Osteocyte (in vitro differentiated cells): ENCODE data around the gene SLF2. TPM values are rescaled to one million over a fixed set of nuclear protein-coding genes. Genes with fewer than 3 reads are reported as not detected.

ENCODE experiments used
- DNase-seq: peaks from one replicate; pipeline ENCODE4 v3.0.0; 2021; ENCODE audit warnings: mixed read lengths; ENCODE audit not compliant: unreplicated experiment; ENCODE audit errors: extremely low spot score
- H3K27ac Mint-ChIP-seq: one replicate; pipeline ENCODE4 v1.8.0; 2021; ENCODE audit warnings: mild to moderate bottlenecking, mixed read lengths; ENCODE audit not compliant: unreplicated experiment
- H3K27me3 Mint-ChIP-seq: one replicate; pipeline ENCODE4 v1.8.0; 2021; ENCODE audit warnings: mixed read lengths; ENCODE audit not compliant: unreplicated experiment
- H3K36me3 Mint-ChIP-seq: one replicate; pipeline ENCODE4 v1.8.0; 2021; ENCODE audit warnings: mixed read lengths; ENCODE audit not compliant: unreplicated experiment
- H3K4me1 Mint-ChIP-seq: one replicate; pipeline ENCODE4 v1.8.0; 2021; ENCODE audit warnings: mixed read lengths; ENCODE audit not compliant: unreplicated experiment
- H3K4me3 Mint-ChIP-seq: one replicate; pipeline ENCODE4 v1.8.0; 2021; ENCODE audit warnings: mild to moderate bottlenecking, moderate library complexity, mixed read lengths; ENCODE audit not compliant: unreplicated experiment
- H3K9me3 Mint-ChIP-seq: one replicate; pipeline ENCODE4 v1.8.0; 2021; ENCODE audit warnings: mixed read lengths; ENCODE audit not compliant: unreplicated experiment
- total RNA-seq: library from RNA; stranded (reverse); gene quantifications from 2 replicates; pipeline ENCODE4 v1.2.1, GENCODE V29; 2021
- TF ChIP-seq, protein P1 (sequence below): fragments of 200-600 bp; sonication (generic); IDR thresholded peaks from 2 replicates; pipeline ENCODE4 v1.5.0; 2021; ENCODE audit warnings: antibody characterized with exemption, mild to moderate bottlenecking, moderate library complexity

SLF2 gene
- total RNA-seq, 1 donor from 2014 or later = 28.3 TPM

DNA sequence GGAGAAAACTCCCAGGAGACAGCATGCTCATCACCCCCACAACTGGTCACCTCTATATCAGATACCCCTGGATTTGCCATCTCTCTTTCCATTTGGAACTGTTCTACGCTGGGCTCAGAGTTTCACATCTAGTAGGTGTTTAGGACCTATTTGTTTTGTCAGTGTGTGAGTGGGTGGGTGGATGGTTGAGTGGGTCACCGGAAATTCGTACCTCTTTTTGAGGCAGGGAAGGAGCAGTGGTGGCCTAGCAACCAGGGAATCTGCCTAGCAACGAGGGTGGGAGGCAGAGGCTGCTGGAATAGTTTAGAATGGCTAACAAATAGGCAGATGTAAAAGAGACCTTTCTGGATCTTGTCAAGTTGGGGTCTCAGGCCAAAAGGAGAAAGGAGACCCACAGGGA lies 23.2 kb upstream of the SLF2 start:
- H3K9me3 Mint-ChIP-seq = no peaks in the 10 kb centered on the region
- H3K27me3 Mint-ChIP-seq = peaks cover 28% of the 10 kb centered on the region
- DNase-seq = no peak
- H3K4me3 Mint-ChIP-seq = no peak overlapping the region
- peaks cover 21% of the 10 kb centered on the region for H3K4me1 Mint-ChIP-seq
- peak overlapping the region; percentile 78 for H3K27ac Mint-ChIP-seq
- TF ChIP-seq, protein P1, sequence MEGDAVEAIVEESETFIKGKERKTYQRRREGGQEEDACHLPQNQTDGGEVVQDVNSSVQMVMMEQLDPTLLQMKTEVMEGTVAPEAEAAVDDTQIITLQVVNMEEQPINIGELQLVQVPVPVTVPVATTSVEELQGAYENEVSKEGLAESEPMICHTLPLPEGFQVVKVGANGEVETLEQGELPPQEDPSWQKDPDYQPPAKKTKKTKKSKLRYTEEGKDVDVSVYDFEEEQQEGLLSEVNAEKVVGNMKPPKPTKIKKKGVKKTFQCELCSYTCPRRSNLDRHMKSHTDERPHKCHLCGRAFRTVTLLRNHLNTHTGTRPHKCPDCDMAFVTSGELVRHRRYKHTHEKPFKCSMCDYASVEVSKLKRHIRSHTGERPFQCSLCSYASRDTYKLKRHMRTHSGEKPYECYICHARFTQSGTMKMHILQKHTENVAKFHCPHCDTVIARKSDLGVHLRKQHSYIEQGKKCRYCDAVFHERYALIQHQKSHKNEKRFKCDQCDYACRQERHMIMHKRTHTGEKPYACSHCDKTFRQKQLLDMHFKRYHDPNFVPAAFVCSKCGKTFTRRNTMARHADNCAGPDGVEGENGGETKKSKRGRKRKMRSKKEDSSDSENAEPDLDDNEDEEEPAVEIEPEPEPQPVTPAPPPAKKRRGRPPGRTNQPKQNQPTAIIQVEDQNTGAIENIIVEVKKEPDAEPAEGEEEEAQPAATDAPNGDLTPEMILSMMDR = no peak
- H3K36me3 Mint-ChIP-seq = no peaks in the 10 kb centered on the region

GRCh38 chr10:100890141-100890672 lies 22.6 kb upstream of the SLF2 start:
- Mint-ChIP-seq H3K36me3 (no peaks in the 10 kb centered on the region), H3K9me3 (no peaks in the 10 kb centered on the region), H3K4me3 (no peak overlapping the region), H3K27me3 (peaks cover 28% of the 10 kb centered on the region), H3K4me1 (peaks cover 21% of the 10 kb centered on the region), H3K27ac (peak overlapping the region; percentile 78)
- DNase-seq = peak; percentile 27
- TF ChIP-seq, protein P1 = no peak

- peak; percentile 84 for DNase-seq
- Mint-ChIP-seq H3K4me1 (peaks cover 21% of the 10 kb centered on the region), H3K9me3 (no peaks in the 10 kb centered on the region), H3K4me3 (no peak overlapping the region), H3K36me3 (no peaks in the 10 kb centered on the region), H3K27ac (peak overlapping the region; percentile 78), H3K27me3 (peaks cover 34% of the 10 kb centered on the region)
- TF ChIP-seq, protein P1 = no peak
Observed at GRCh38 chr10:100890673-100891317, 22.0 kb upstream of the SLF2 start.

GRCh38 chr10:100894033-100894432 lies 18.7 kb upstream of the SLF2 start:
- TF ChIP-seq, protein P1 = no peak
- no peaks in the 10 kb centered on the region for H3K9me3 Mint-ChIP-seq
- peaks cover 23% of the 10 kb centered on the region for H3K4me1 Mint-ChIP-seq
- H3K27ac Mint-ChIP-seq = no peak overlapping the region
- H3K27me3 Mint-ChIP-seq = peaks cover 30% of the 10 kb centered on the region
- no peaks in the 10 kb centered on the region for H3K36me3 Mint-ChIP-seq
- no peak for DNase-seq
- no peak overlapping the region for H3K4me3 Mint-ChIP-seq

GRCh38 chr10:100894589-100895294 lies 18.0 kb upstream of the SLF2 start:
- DNase-seq = no peak
- Mint-ChIP-seq H3K4me1 (peaks cover 20% of the 10 kb centered on the region), H3K27me3 (peaks cover 30% of the 10 kb centered on the region), H3K27ac (no peak overlapping the region), H3K4me3 (no peak overlapping the region), H3K9me3 (no peaks in the 10 kb centered on the region), H3K36me3 (no peaks in the 10 kb centered on the region)
- TF ChIP-seq, protein P1 = no peak
